Left lung (tissue), 10 donors: ENCODE data around the gene SLC48A1. TPM values are rescaled to one million over a fixed set of nuclear protein-coding genes. Genes with fewer than 3 reads are reported as not detected.
A peak's percentile ranks its signal among the peaks of the same experiment; 100 is the strongest.

Source experiments
- ATAC-seq: fragments of 200-7000 bp; cut with Tn5 transposase; one replicate; pipeline ENCODE4 v1.9.1; 2020; ENCODE audit warnings: moderate library complexity
- DNase-seq, 4 donors: peaks; one replicate each; pipeline ENCODE4 v3.0.0-alpha.2; 2013 to 2020
- H3K27ac ChIP-seq, 2 donors: fragments of 200-600 bp; sonication (generic) in 1 of 2; one replicate each; pipeline versions ENCODE4 v1.5.0 to v1.8.0; 2020 to 2021
- H3K27me3 ChIP-seq, 2 donors: fragments of 200-600 bp; sonication (generic) in 1 of 2; one replicate each; pipeline versions ENCODE4 v1.5.0 to v1.8.0; 2020 to 2021
- H3K36me3 ChIP-seq, 2 donors: fragments of 200-600 bp; sonication (generic) in 1 of 2; one replicate each; pipeline versions ENCODE4 v1.5.0 to v1.8.0; 2020 to 2021
- H3K4me1 ChIP-seq, 2 donors: fragments of 200-600 bp; one replicate each; pipeline ENCODE4 v1.8.0; 2021
- H3K4me3 ChIP-seq, 2 donors: fragments of 200-600 bp; sonication (generic) in 1 of 2; one replicate each; pipeline versions ENCODE4 v1.5.0 to v1.8.0; 2020 to 2021; ENCODE audit warnings: mild to moderate bottlenecking in 1 of 2
- H3K9me3 ChIP-seq, 2 donors: fragments of 200-600 bp; sonication (generic) in 1 of 2; one replicate each; pipeline versions ENCODE4 v1.5.0 to v1.8.0; 2020 to 2021
- intact Hi-C, 2 donors: fragments of 100-400 bp; cut with DNase I; formaldehyde crosslinking; loops; one replicate each; pipeline versions ENCODE4 v1.11.2 to v1.14.2; 2022
- polyA plus RNA-seq, 6 donors: library from polyadenylated mRNA; unstranded; fragments of 120-200 nt; gene quantifications; one replicate each; pipeline ENCODE4 v1.2.1, GENCODE V29; 2013; ENCODE audit not compliant: insufficient read length in 6 of 6
- total RNA-seq, 2 donors: library from RNA; stranded (reverse); fragmentation: NEBNext Ultra II Directional; extraction: Animal tissue kit (Norgen Biotek cat#: 25700); gene quantifications; one replicate each; pipeline ENCODE4 v1.2.1, GENCODE V29; 2021
- TF ChIP-seq, protein P1 (sequence below), 2 donors: fragments of 200-600 bp; sonication (generic) in 1 of 2; IDR thresholded peaks; one replicate each; pipeline versions ENCODE4 v1.5.0 to v1.8.0; 2021; ENCODE audit warnings: antibody characterized with exemption in 2 of 2
- donor health status: DM: no; HTN: yes; CAD: no.
- donor health status: DM: no; HTN: no; CAD: no.

SLC48A1 gene
- total and polyA plus RNA-seq, 8 donors: 14.9 to 38.6 (median 18.3) TPM

DNA sequence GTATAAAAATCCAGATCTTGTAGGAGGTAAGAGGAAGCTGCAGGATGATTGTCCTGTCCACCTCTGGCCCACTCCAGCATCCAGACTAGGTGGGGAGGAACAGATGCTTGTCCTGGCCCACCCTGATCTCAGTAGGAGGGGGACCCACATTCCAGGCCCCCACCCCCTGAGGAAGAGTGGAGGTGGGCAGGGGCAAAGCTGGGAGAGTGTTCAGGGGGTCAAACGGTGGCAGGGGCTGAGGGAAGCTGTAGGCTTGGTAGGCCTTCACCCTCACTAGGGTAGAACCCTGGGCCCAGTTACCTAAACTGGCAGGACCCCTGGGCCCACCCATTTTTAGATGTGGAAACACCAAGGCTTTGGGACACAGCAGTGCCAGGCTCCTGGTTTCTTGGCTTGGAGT is 4.1 kb downstream of the SLC48A1 start:
- H3K4me3 ChIP-seq: no peak overlapping the region
- H3K4me1 ChIP-seq: peaks cover 19 to 69% of the 10 kb centered on the region in 2 donors
- no peaks in the 10 kb centered on the region for H3K27me3 ChIP-seq
- no peaks in the 10 kb centered on the region for H3K9me3 ChIP-seq
- peaks cover 0 to 16% of the 10 kb centered on the region in 2 donors for H3K36me3 ChIP-seq
- intact Hi-C loops: loop anchor here in 1 of 2 donors (5.0 to 10.0 kb wide), 2 partner anchors 58 to 60 kb away; no protein-coding TSS in a partner anchor
- ATAC-seq: no peak
- H3K27ac ChIP-seq: peak overlapping the region in 1 of 2 donors; percentile 77
- TF ChIP-seq, protein P1, sequence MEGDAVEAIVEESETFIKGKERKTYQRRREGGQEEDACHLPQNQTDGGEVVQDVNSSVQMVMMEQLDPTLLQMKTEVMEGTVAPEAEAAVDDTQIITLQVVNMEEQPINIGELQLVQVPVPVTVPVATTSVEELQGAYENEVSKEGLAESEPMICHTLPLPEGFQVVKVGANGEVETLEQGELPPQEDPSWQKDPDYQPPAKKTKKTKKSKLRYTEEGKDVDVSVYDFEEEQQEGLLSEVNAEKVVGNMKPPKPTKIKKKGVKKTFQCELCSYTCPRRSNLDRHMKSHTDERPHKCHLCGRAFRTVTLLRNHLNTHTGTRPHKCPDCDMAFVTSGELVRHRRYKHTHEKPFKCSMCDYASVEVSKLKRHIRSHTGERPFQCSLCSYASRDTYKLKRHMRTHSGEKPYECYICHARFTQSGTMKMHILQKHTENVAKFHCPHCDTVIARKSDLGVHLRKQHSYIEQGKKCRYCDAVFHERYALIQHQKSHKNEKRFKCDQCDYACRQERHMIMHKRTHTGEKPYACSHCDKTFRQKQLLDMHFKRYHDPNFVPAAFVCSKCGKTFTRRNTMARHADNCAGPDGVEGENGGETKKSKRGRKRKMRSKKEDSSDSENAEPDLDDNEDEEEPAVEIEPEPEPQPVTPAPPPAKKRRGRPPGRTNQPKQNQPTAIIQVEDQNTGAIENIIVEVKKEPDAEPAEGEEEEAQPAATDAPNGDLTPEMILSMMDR (IDR thresholded peaks at IDR 0.05): no peak
- no peak for DNase-seq

- Histone ChIP-seq H3K27me3 (no peaks in the 10 kb centered on the region), H3K4me1 (peaks cover 19 to 63% of the 10 kb centered on the region in 2 donors), H3K36me3 (peaks cover 0 to 24% of the 10 kb centered on the region in 2 donors), H3K4me3 (no peak overlapping the region), H3K27ac (peak overlapping the region in 1 of 2 donors; percentile 77), H3K9me3 (no peaks in the 10 kb centered on the region)
- intact Hi-C loops: loop anchor here in 1 of 2 donors (5.0 to 10.0 kb wide), 2 partner anchors 57 to 61 kb away; no protein-coding TSS in a partner anchor
- ATAC-seq: no peak
- TF ChIP-seq, protein P1 (IDR thresholded peaks at IDR 0.05): no peak
- DNase-seq: no peak
Observed at GRCh38 chr12:47777741-47778558, 4.9 kb downstream of the SLC48A1 start.

GRCh38 chr12:47778881-47779280 is 5.8 kb downstream of the SLC48A1 start:
- ATAC-seq: no peak
- Histone ChIP-seq H3K4me1 (peaks cover 16 to 57% of the 10 kb centered on the region in 2 donors), H3K4me3 (no peak overlapping the region), H3K9me3 (no peaks in the 10 kb centered on the region), H3K36me3 (peaks cover 0 to 33% of the 10 kb centered on the region in 2 donors), H3K27ac (no peak overlapping the region), H3K27me3 (no peaks in the 10 kb centered on the region)
- TF ChIP-seq, protein P1 (IDR thresholded peaks at IDR 0.05): no peak
- intact Hi-C loops: loop anchor here in 1 of 2 donors (5.0 to 10.0 kb wide), 2 partner anchors 56 to 62 kb away; no protein-coding TSS in a partner anchor
- DNase-seq: no peak

GRCh38 chr12:47779301-47779942 is 6.4 kb downstream of the SLC48A1 start:
- Histone ChIP-seq H3K4me1 (peaks cover 11 to 52% of the 10 kb centered on the region in 2 donors), H3K27me3 (no peaks in the 10 kb centered on the region), H3K27ac (no peak overlapping the region), H3K9me3 (no peaks in the 10 kb centered on the region), H3K4me3 (no peak overlapping the region), H3K36me3 (peaks cover 0 to 39% of the 10 kb centered on the region in 2 donors)
- DNase-seq (peak; percentile 83 to 94 (median 89)), ATAC-seq (peak; percentile 85)
- intact Hi-C loops: loop anchor here in 1 of 2 donors (5.0 to 10.0 kb wide), 2 partner anchors 55 to 62 kb away; no protein-coding TSS in a partner anchor
- TF ChIP-seq, protein P1 (IDR thresholded peaks at IDR 0.05): peak; percentile 88 to 93
